ENCODE data around the gene SCGB1D2. TPM values are rescaled to one million over a fixed set of nuclear protein-coding genes. Genes with fewer than 3 reads are reported as not detected.
A peak's percentile ranks its signal among the peaks of the same experiment; 100 is the strongest.
"Not testable (repeated sequence)": the region's sequence is repeated elsewhere in the genome, so short reads cannot be mapped to it uniquely, and the experiment has no call there.

SCGB1D2 gene
- total RNA-seq, result not detected

GRCh38 chr11:62242021-62242420, at the start of gene SCGB1D2:
TSS of gene SCGB1D2 (plus strand) at chr11:62242239. CDS start at chr11:62242308, 69 bp downstream.
- Mint-ChIP-seq H3K27ac (no peak within 1 kb of the TSS), H3K4me1 (ENCODE audit: low read depth) (no peaks in the 10 kb centered on the region), H3K4me3 (no peak within 1 kb of the TSS), H3K36me3 (ENCODE audit: low read depth) (no peaks in the 10 kb centered on the region), H3K9me3 (no peaks in the 10 kb centered on the region), H3K27me3 (ENCODE audit: low read depth) (peaks cover 27% of the 10 kb centered on the region)
- intact Hi-C loops (cut with micrococcal nuclease), result no loop called here
- DNase-seq, result no peak
- CTCF ChIA-PET, result interaction anchor here (1.2 to 1.4 kb wide), 2 partner anchors 69 to 70 kb away, joined by 3 to 4 read pairs; no protein-coding TSS in a partner anchor

- H3K4me3 Mint-ChIP-seq, result no peak overlapping the region
- no peaks in the 10 kb centered on the region for H3K4me1 Mint-ChIP-seq (ENCODE audit: low read depth)
- no peaks in the 10 kb centered on the region for H3K9me3 Mint-ChIP-seq
- H3K27me3 Mint-ChIP-seq (ENCODE audit: low read depth), result peaks cover 35% of the 10 kb centered on the region
- CTCF ChIA-PET, result no interaction called here
- intact Hi-C loops (cut with micrococcal nuclease), result no loop called here
- no peak overlapping the region for H3K27ac Mint-ChIP-seq
- peak; percentile 27 for DNase-seq
- H3K36me3 Mint-ChIP-seq (ENCODE audit: low read depth), result no peaks in the 10 kb centered on the region
Observed at GRCh38 chr11:62193952-62194351, 48.1 kb upstream of the SCGB1D2 start.

GRCh38 chr11:62195010-62195409, 47.0 kb upstream of the SCGB1D2 start:
- H3K27ac Mint-ChIP-seq; intact Hi-C loops (cut with micrococcal nuclease); DNase-seq; H3K36me3 Mint-ChIP-seq (ENCODE audit: low read depth); H3K4me1 Mint-ChIP-seq (ENCODE audit: low read depth); H3K4me3 Mint-ChIP-seq; CTCF ChIA-PET; H3K9me3 Mint-ChIP-seq: not testable (repeated sequence)
- H3K27me3 Mint-ChIP-seq (ENCODE audit: low read depth), result peaks cover 28% of the 10 kb centered on the region

- no peaks in the 10 kb centered on the region for H3K4me1 Mint-ChIP-seq (ENCODE audit: low read depth)
- no peak overlapping the region for H3K4me3 Mint-ChIP-seq
- H3K27me3 Mint-ChIP-seq (ENCODE audit: low read depth), result peaks cover 22% of the 10 kb centered on the region
- H3K27ac Mint-ChIP-seq, result no peak overlapping the region
- no peaks in the 10 kb centered on the region for H3K36me3 Mint-ChIP-seq (ENCODE audit: low read depth)
- no peaks in the 10 kb centered on the region for H3K9me3 Mint-ChIP-seq
- DNase-seq, result no peak
- CTCF ChIA-PET, result interaction anchor here (0.6 kb wide), 1 partner anchor 14 kb away, joined by 4 read pairs; no protein-coding TSS in a partner anchor
- intact Hi-C loops (cut with micrococcal nuclease), result no loop called here
Observed at GRCh38 chr11:62195945-62196344, 46.1 kb upstream of the SCGB1D2 start.

GRCh38 chr11:62197400-62197799, 44.6 kb upstream of the SCGB1D2 start:
- H3K4me1 Mint-ChIP-seq (ENCODE audit: low read depth); CTCF ChIA-PET; H3K27ac Mint-ChIP-seq; H3K4me3 Mint-ChIP-seq; H3K9me3 Mint-ChIP-seq; DNase-seq; H3K36me3 Mint-ChIP-seq (ENCODE audit: low read depth); intact Hi-C loops (cut with micrococcal nuclease): not testable (repeated sequence)
- H3K27me3 Mint-ChIP-seq (ENCODE audit: low read depth), result peaks cover 19% of the 10 kb centered on the region

- DNase-seq, result no peak
- intact Hi-C loops (cut with micrococcal nuclease), result no loop called here
- CTCF ChIA-PET, result no interaction called here
- no peaks in the 10 kb centered on the region for H3K9me3 Mint-ChIP-seq
- no peaks in the 10 kb centered on the region for H3K36me3 Mint-ChIP-seq (ENCODE audit: low read depth)
- no peak overlapping the region for H3K4me3 Mint-ChIP-seq
- peaks cover 2% of the 10 kb centered on the region for H3K27me3 Mint-ChIP-seq (ENCODE audit: low read depth)
- no peaks in the 10 kb centered on the region for H3K4me1 Mint-ChIP-seq (ENCODE audit: low read depth)
- no peak overlapping the region for H3K27ac Mint-ChIP-seq
Observed at GRCh38 chr11:62201376-62201775, 40.7 kb upstream of the SCGB1D2 start.

- H3K4me1 Mint-ChIP-seq (ENCODE audit: low read depth), result no peaks in the 10 kb centered on the region
- DNase-seq, result no peak
- no peak overlapping the region for H3K27ac Mint-ChIP-seq
- H3K36me3 Mint-ChIP-seq (ENCODE audit: low read depth), result no peaks in the 10 kb centered on the region
- CTCF ChIA-PET, result no interaction called here
- H3K27me3 Mint-ChIP-seq (ENCODE audit: low read depth), result no peaks in the 10 kb centered on the region
- no peaks in the 10 kb centered on the region for H3K9me3 Mint-ChIP-seq
- intact Hi-C loops (cut with micrococcal nuclease), result no loop called here
- no peak overlapping the region for H3K4me3 Mint-ChIP-seq
Observed at GRCh38 chr11:62202910-62203309, 39.1 kb upstream of the SCGB1D2 start.

GRCh38 chr11:62204430-62204829, 37.6 kb upstream of the SCGB1D2 start:
- CTCF ChIA-PET, result interaction anchor here (0.6 to 1.1 kb wide), 2 partner anchors 33 to 42 kb away, joined by 4 to 6 read pairs; no protein-coding TSS in a partner anchor

GRCh38 chr11:62205441-62205840, 36.6 kb upstream of the SCGB1D2 start:
- H3K4me3 Mint-ChIP-seq, result no peak overlapping the region
- no peaks in the 10 kb centered on the region for H3K9me3 Mint-ChIP-seq
- DNase-seq, result no peak
- no peaks in the 10 kb centered on the region for H3K4me1 Mint-ChIP-seq (ENCODE audit: low read depth)
- peaks cover 2% of the 10 kb centered on the region for H3K27me3 Mint-ChIP-seq (ENCODE audit: low read depth)
- no peak overlapping the region for H3K27ac Mint-ChIP-seq
- CTCF ChIA-PET, result interaction anchor here (0.5 to 1.1 kb wide), 2 partner anchors 34 to 148 kb away, joined by 4 read pairs; no protein-coding TSS in a partner anchor
- no peaks in the 10 kb centered on the region for H3K36me3 Mint-ChIP-seq (ENCODE audit: low read depth)
- intact Hi-C loops (cut with micrococcal nuclease), result no loop called here

More at GRCh38 chr11:62204430-62204829, 37.6 kb upstream of the SCGB1D2 start:
- no peak for DNase-seq
- intact Hi-C loops (cut with micrococcal nuclease), result no loop called here
- Mint-ChIP-seq H3K27me3 (ENCODE audit: low read depth) (peaks cover 2% of the 10 kb centered on the region), H3K9me3 (no peaks in the 10 kb centered on the region), H3K4me3 (no peak overlapping the region), H3K27ac (no peak overlapping the region), H3K4me1 (ENCODE audit: low read depth) (no peaks in the 10 kb centered on the region), H3K36me3 (ENCODE audit: low read depth) (no peaks in the 10 kb centered on the region)

- H3K27me3 Mint-ChIP-seq (ENCODE audit: low read depth); DNase-seq; H3K9me3 Mint-ChIP-seq; H3K4me1 Mint-ChIP-seq (ENCODE audit: low read depth); H3K4me3 Mint-ChIP-seq; H3K36me3 Mint-ChIP-seq (ENCODE audit: low read depth); intact Hi-C loops (cut with micrococcal nuclease); H3K27ac Mint-ChIP-seq: not testable (repeated sequence)
- CTCF ChIA-PET, result interaction anchor here (0.9 to 1.9 kb wide), 3 partner anchors 33 to 104 kb away, joined by 3 to 5 read pairs (median 4); no protein-coding TSS in a partner anchor
Observed at GRCh38 chr11:62206276-62207066, 35.6 kb upstream of the SCGB1D2 start.

- Mint-ChIP-seq H3K36me3 (ENCODE audit: low read depth) (no peaks in the 10 kb centered on the region), H3K9me3 (no peaks in the 10 kb centered on the region), H3K4me3 (no peak overlapping the region), H3K27me3 (ENCODE audit: low read depth) (peaks cover 2% of the 10 kb centered on the region), H3K27ac (no peak overlapping the region), H3K4me1 (ENCODE audit: low read depth) (no peaks in the 10 kb centered on the region)
- intact Hi-C loops (cut with micrococcal nuclease), result loop anchor here (1.0 kb wide), 1 partner anchor 37 kb away; no protein-coding TSS in a partner anchor
- DNase-seq, result no peak
- CTCF ChIA-PET, result interaction anchor here (0.7 to 1.0 kb wide), 2 partner anchors 39 to 650 kb away, joined by 3 to 4 read pairs; no protein-coding TSS in a partner anchor
Observed at GRCh38 chr11:62208785-62209144, 33.3 kb upstream of the SCGB1D2 start.

GRCh38 chr11:62217191-62217748, 24.8 kb upstream of the SCGB1D2 start:
- peak; percentile 15 for DNase-seq
- H3K36me3 Mint-ChIP-seq (ENCODE audit: low read depth), result no peaks in the 10 kb centered on the region
- H3K4me1 Mint-ChIP-seq (ENCODE audit: low read depth), result no peaks in the 10 kb centered on the region
- peaks cover 12% of the 10 kb centered on the region for H3K9me3 Mint-ChIP-seq
- peaks cover 6% of the 10 kb centered on the region for H3K27me3 Mint-ChIP-seq (ENCODE audit: low read depth)
- no peak overlapping the region for H3K27ac Mint-ChIP-seq
- intact Hi-C loops (cut with micrococcal nuclease), result loop anchor here (1.0 to 2.0 kb wide), 3 partner anchors 94 to 162 kb away; no protein-coding TSS in a partner anchor
- CTCF ChIA-PET, result interaction anchor here (0.7 to 1.1 kb wide), 6 partner anchors 18 to 222 kb away, joined by 3 to 7 read pairs (median 3); no protein-coding TSS in a partner anchor
- H3K4me3 Mint-ChIP-seq, result no peak overlapping the region

Data from activated naive CD4-positive, alpha-beta T cell treated with anti-CD3 and anti-CD28 coated beads for 36 hours (primary cell).